HCT116 (cell line): ENCODE results near the gene GET3. TPM values are rescaled to one million over a fixed set of nuclear protein-coding genes. Genes with fewer than 3 reads are reported as not detected.

Source experiments
- ATAC-seq: fragments of 200-7000 bp; cut with Tn5 transposase; 2 replicates; pipeline ENCODE4 v1.9.1; 2020; ENCODE audit warnings: mild to moderate bottlenecking, moderate library complexity
- BruUV-seq: library from RNA; stranded (reverse); fragments of 400-500 nt; replicated peaks from 2 replicates; lab custom pipeline; 2021; lab: Mats Ljungman, UMichigan
- CTCF ChIA-PET: fragments of 300-600 bp; sonication (Branson Sonifier 250); formaldehyde crosslinking; loops from one replicate; lab custom pipeline; 2021; ENCODE audit warnings: antibody characterized with exemption; lab: Charles Lee
- POLR2A ChIA-PET: fragments of 300-600, 350-600 bp; sonication (Branson Sonifier 250); formaldehyde crosslinking; loops from one replicate; lab custom pipeline; 2021; ENCODE audit warnings: antibody characterized with exemption; lab: Charles Lee
- RAD21 ChIA-PET, 2 experiments: fragments of 300-600 bp; sonication (Branson Sonifier 250); formaldehyde crosslinking; loops; one replicate each; lab custom pipeline; 2023; ENCODE audit warnings: low total read pairs in 2 of 2; ENCODE audit not compliant: uncharacterized antibody in 2 of 2, unreplicated experiment in 2 of 2, low non-redundant PET in 1 of 2; lab: Charles Lee
- DNase-seq: peaks from one replicate; pipeline ENCODE4 v3.0.0-alpha.2; 2010; ENCODE audit warnings: low read depth, low spot score
- H2AFZ ChIP-seq: fragments of 200-600 bp; shearing (Covaris generic), sonication (generic); 2 replicates; pipeline ENCODE4 v1.6.1; 2017; ENCODE audit warnings: low read depth, mixed run types, mixed read lengths, antibody characterized with exemption, low read length; ENCODE audit not compliant: poor library complexity, severe bottlenecking
- H3K27ac ChIP-seq: 2 replicates; pipeline ENCODE4 v1.5.1; 2012; ENCODE audit warnings: low read depth, low read length
- H3K27me3 ChIP-seq: fragments of 200-600 bp; sonication (generic); 2 replicates; pipeline ENCODE4 v1.6.1; 2016; ENCODE audit warnings: mixed run types, low read length, mixed read lengths; ENCODE audit not compliant: insufficient read depth
- H3K36me3 ChIP-seq, 2 experiments: fragments of 200-500 bp in 1 of 2; fragments of 200-600 bp in 1 of 2; sonication (Bioruptor generic) in 1 of 2; sonication (generic) in 1 of 2; 2 replicates each; pipeline versions ENCODE4 v1.5.1 to v1.6.1; 2014 to 2016; ENCODE audit warnings: low read length in 2 of 2, inconsistent platforms in 1 of 2, mixed read lengths in 1 of 2, mixed run types in 1 of 2; ENCODE audit not compliant: insufficient read depth in 2 of 2, control insufficient read depth in 1 of 2
- H3K4me1 ChIP-seq, 2 experiments: fragments of 200-600 bp in 1 of 2; sonication (generic) in 1 of 2; 2 replicates each; pipeline versions ENCODE4 v1.5.1 to v1.6.1; 2012 to 2017; ENCODE audit warnings: low read length in 2 of 2, inconsistent platforms in 1 of 2, mild to moderate bottlenecking in 1 of 2, mixed read lengths in 1 of 2, mixed run types in 1 of 2, moderate library complexity in 1 of 2; ENCODE audit not compliant: insufficient read depth in 2 of 2, control insufficient read depth in 1 of 2
- H3K4me2 ChIP-seq: fragments of 200-600 bp; sonication (generic); 2 replicates; pipeline ENCODE4 v1.6.1; 2017; ENCODE audit warnings: mixed run types, low read length, mixed read lengths
- H3K4me3 ChIP-seq, 2 experiments: fragments of 200-600 bp in 1 of 2; sonication (generic) in 1 of 2; replicated peaks in 1 of 2; 2 replicates each; pipeline ENCODE4 v1.5.1; 2011 to 2016; ENCODE audit warnings: low read length in 2 of 2, control low read depth in 1 of 2, low read depth in 1 of 2, mild to moderate bottlenecking in 1 of 2, mixed read lengths in 1 of 2, mixed run types in 1 of 2
- H3K79me2 ChIP-seq: fragments of 200-600 bp; sonication (generic); 2 replicates; pipeline ENCODE4 v1.6.1; 2017; ENCODE audit warnings: mild to moderate bottlenecking, mixed run types, low read length, moderate library complexity, mixed read lengths; ENCODE audit not compliant: insufficient read depth
- H3K9ac ChIP-seq: fragments of 200-600 bp; sonication (generic); 2 replicates; pipeline ENCODE4 v1.6.1; 2016; ENCODE audit warnings: low read length, mixed read lengths
- H3K9me2 ChIP-seq: fragments of 200-600 bp; sonication (generic), shearing (Covaris generic); 2 replicates; pipeline ENCODE4 v1.6.1; 2017; ENCODE audit warnings: mixed run types, mild to moderate bottlenecking, moderate library complexity; ENCODE audit not compliant: insufficient read depth
- H3K9me3 ChIP-seq, 2 experiments: fragments of 200-500 bp in 1 of 2; fragments of 200-600 bp in 1 of 2; sonication (Bioruptor generic) in 1 of 2; sonication (generic) in 1 of 2; 2 replicates each; pipeline ENCODE4 v1.6.1; 2014 to 2017; ENCODE audit warnings: low read length in 2 of 2, mixed read lengths in 2 of 2, inconsistent platforms in 1 of 2, low read depth in 1 of 2, mild to moderate bottlenecking in 1 of 2, mixed run types in 1 of 2, moderate library complexity in 1 of 2; ENCODE audit not compliant: control insufficient read depth in 1 of 2, insufficient read depth in 1 of 2
- H4K20me1 ChIP-seq: fragments of 200-600 bp; sonication (generic), shearing (Covaris generic); 2 replicates; pipeline ENCODE4 v1.6.1; 2017; ENCODE audit warnings: mixed run types, mild to moderate bottlenecking, moderate library complexity; ENCODE audit not compliant: insufficient read depth
- CEBPB ChIP-seq: IDR thresholded peaks from 2 replicates; pipeline ENCODE4 v1.6.1; 2012; ENCODE audit warnings: low read depth
- EGR1 ChIP-seq: IDR thresholded peaks from 2 replicates; pipeline ENCODE4 v1.6.1; 2012; ENCODE audit warnings: low read depth
- EZH2 ChIP-seq: fragments of 200-600 bp; sonication (generic); IDR thresholded peaks from 2 replicates; pipeline ENCODE4 v1.6.1; 2017; ENCODE audit warnings: antibody characterized with exemption, mixed run types
- EZH2phosphoT487 ChIP-seq: fragments of 200-600 bp; IDR thresholded peaks from 2 replicates; pipeline ENCODE4 v1.6.1; 2018; ENCODE audit warnings: antibody characterized with exemption, borderline replicate concordance
- FOSL1 ChIP-seq: IDR thresholded peaks from 2 replicates; pipeline ENCODE4 v1.6.1; 2012; ENCODE audit warnings: low read depth
- MAX ChIP-seq: IDR thresholded peaks from 2 replicates; pipeline ENCODE4 v1.6.1; 2012
- POLR2A ChIP-seq: IDR thresholded peaks from 2 replicates; pipeline ENCODE4 v1.7.0; 2011; ENCODE audit warnings: borderline replicate concordance; ENCODE audit not compliant: insufficient read depth, insufficient read length; ENCODE audit errors: extremely low read depth
- POLR2AphosphoS5 ChIP-seq: IDR thresholded peaks from 2 replicates; pipeline ENCODE4 v1.6.1; 2011; ENCODE audit warnings: mild to moderate bottlenecking, low read depth, low read length, moderate library complexity
- RAD21 ChIP-seq: IDR thresholded peaks from 2 replicates; pipeline ENCODE4 v1.6.1; 2012; ENCODE audit warnings: low read depth, mild to moderate bottlenecking
- SIN3A ChIP-seq: IDR thresholded peaks from 2 replicates; pipeline ENCODE4 v1.6.1; 2012; ENCODE audit warnings: low read depth
- SP1 ChIP-seq: IDR thresholded peaks from 2 replicates; pipeline ENCODE4 v1.6.1; 2012; ENCODE audit warnings: low read depth
- SRF ChIP-seq: IDR thresholded peaks from 2 replicates; pipeline ENCODE4 v1.6.1; 2012; ENCODE audit warnings: low read depth
- TCF7L2 ChIP-seq: IDR thresholded peaks from 2 replicates; pipeline ENCODE4 v1.7.0; 2011; ENCODE audit warnings: borderline replicate concordance, inconsistent platforms; ENCODE audit not compliant: insufficient read depth, insufficient read length; ENCODE audit errors: extremely low read depth
- ZFX ChIP-seq: fragments of 450-650 bp; IDR thresholded peaks from 2 replicates; pipeline ENCODE4 v1.6.1; 2017
- intact Hi-C: fragments of 100-400 bp; cut with micrococcal nuclease; formaldehyde crosslinking; loops from 2 replicates; pipeline ENCODE4 v1.10.0; 2022
- total RNA-seq: library from RNA; stranded (reverse); gene quantifications from one replicate; pipeline ENCODE4 v1.2.1, GENCODE V29; 2021; ENCODE audit not compliant: unreplicated experiment
- TF ChIP-seq, protein P1 (sequence below): IDR thresholded peaks from 2 replicates; pipeline ENCODE4 v1.6.1; 2012
- TF ChIP-seq, protein P2 (sequence below), 3 experiments: fragments of 200-600 bp in 1 of 3; sonication (generic) in 1 of 3; IDR thresholded peaks in 2 of 3; conservative IDR thresholded peaks in 1 of 3; 2 replicates each; pipeline ENCODE4 v1.5.1; 2012 to 2017; ENCODE audit warnings: low read depth in 2 of 3, low read length in 2 of 3, antibody characterized with exemption in 1 of 3, borderline replicate concordance in 1 of 3, control low read depth in 1 of 3, mild to moderate bottlenecking in 1 of 3, mixed read lengths in 1 of 3, mixed run types in 1 of 3, moderate library complexity in 1 of 3; ENCODE audit not compliant: insufficient read depth in 1 of 3
- TF ChIP-seq, protein P3 (sequence below): IDR thresholded peaks from 2 replicates; pipeline ENCODE4 v1.6.1; 2012; ENCODE audit warnings: low read depth

GET3 gene
- total RNA-seq, 1 experiment from 2014 or later = 77.6 TPM

GRCh38 chr19:12767150-12767549 lies 29.9 kb downstream of the GET3 start:
- DNase-seq (no peak), ATAC-seq (no peak)
- TF ChIP-seq, protein P1, sequence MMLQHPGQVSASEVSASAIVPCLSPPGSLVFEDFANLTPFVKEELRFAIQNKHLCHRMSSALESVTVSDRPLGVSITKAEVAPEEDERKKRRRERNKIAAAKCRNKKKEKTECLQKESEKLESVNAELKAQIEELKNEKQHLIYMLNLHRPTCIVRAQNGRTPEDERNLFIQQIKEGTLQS = no peak
- TF ChIP-seq TCF7L2 = no peak
- no peak for TF ChIP-seq EZH2phosphoT487
- no peak for TF ChIP-seq SIN3A
- no peak for TF ChIP-seq POLR2AphosphoS5
- no peak for TF ChIP-seq SP1
- no peak for TF ChIP-seq RAD21
- no peak for TF ChIP-seq EGR1
- no peak for TF ChIP-seq SRF
- TF ChIP-seq FOSL1 = no peak
- TF ChIP-seq, protein P2, sequence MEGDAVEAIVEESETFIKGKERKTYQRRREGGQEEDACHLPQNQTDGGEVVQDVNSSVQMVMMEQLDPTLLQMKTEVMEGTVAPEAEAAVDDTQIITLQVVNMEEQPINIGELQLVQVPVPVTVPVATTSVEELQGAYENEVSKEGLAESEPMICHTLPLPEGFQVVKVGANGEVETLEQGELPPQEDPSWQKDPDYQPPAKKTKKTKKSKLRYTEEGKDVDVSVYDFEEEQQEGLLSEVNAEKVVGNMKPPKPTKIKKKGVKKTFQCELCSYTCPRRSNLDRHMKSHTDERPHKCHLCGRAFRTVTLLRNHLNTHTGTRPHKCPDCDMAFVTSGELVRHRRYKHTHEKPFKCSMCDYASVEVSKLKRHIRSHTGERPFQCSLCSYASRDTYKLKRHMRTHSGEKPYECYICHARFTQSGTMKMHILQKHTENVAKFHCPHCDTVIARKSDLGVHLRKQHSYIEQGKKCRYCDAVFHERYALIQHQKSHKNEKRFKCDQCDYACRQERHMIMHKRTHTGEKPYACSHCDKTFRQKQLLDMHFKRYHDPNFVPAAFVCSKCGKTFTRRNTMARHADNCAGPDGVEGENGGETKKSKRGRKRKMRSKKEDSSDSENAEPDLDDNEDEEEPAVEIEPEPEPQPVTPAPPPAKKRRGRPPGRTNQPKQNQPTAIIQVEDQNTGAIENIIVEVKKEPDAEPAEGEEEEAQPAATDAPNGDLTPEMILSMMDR (IDR thresholded peaks at IDR 0.05 in 2 of 3, conservative IDR thresholded peaks at IDR 0.05 in 1 of 3; ENCODE audit: borderline replicate concordance in 1 of 3, insufficient read depth in 1 of 3, low read depth in 2 of 3, low read length in 2 of 3) = no peak
- no peak for TF ChIP-seq POLR2A
- no peak for TF ChIP-seq CEBPB
- TF ChIP-seq MAX = no peak
- TF ChIP-seq, protein P3, sequence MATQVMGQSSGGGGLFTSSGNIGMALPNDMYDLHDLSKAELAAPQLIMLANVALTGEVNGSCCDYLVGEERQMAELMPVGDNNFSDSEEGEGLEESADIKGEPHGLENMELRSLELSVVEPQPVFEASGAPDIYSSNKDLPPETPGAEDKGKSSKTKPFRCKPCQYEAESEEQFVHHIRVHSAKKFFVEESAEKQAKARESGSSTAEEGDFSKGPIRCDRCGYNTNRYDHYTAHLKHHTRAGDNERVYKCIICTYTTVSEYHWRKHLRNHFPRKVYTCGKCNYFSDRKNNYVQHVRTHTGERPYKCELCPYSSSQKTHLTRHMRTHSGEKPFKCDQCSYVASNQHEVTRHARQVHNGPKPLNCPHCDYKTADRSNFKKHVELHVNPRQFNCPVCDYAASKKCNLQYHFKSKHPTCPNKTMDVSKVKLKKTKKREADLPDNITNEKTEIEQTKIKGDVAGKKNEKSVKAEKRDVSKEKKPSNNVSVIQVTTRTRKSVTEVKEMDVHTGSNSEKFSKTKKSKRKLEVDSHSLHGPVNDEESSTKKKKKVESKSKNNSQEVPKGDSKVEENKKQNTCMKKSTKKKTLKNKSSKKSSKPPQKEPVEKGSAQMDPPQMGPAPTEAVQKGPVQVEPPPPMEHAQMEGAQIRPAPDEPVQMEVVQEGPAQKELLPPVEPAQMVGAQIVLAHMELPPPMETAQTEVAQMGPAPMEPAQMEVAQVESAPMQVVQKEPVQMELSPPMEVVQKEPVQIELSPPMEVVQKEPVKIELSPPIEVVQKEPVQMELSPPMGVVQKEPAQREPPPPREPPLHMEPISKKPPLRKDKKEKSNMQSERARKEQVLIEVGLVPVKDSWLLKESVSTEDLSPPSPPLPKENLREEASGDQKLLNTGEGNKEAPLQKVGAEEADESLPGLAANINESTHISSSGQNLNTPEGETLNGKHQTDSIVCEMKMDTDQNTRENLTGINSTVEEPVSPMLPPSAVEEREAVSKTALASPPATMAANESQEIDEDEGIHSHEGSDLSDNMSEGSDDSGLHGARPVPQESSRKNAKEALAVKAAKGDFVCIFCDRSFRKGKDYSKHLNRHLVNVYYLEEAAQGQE = no peak
- TF ChIP-seq EZH2 = no peak
- no peak for TF ChIP-seq ZFX
- H3K27ac ChIP-seq = no peak overlapping the region
- intact Hi-C loops = no loop called here
- ChIA-PET POLR2A (interaction anchor here (5.4 kb wide), 1 partner anchor 27 kb away, joined by 98 read pairs; the partner anchor contains the start of gene JUNB), RAD21 (interaction anchor here in 1 of 2 experiments (1.7 kb wide), 1 partner anchor 10 kb away, joined by 3 read pairs; no protein-coding TSS in a partner anchor), CTCF (interaction anchor here (1.2 to 4.5 kb wide), 5 partner anchors 9 to 80 kb away, joined by 4 to 123 read pairs (median 47); partner anchors contain the start of gene HOOK2)
- no peaks in the 10 kb centered on the region for H3K27me3 ChIP-seq
- no peaks in the 10 kb centered on the region for H3K9me2 ChIP-seq
- peaks cover 5 to 16% of the 10 kb centered on the region in 2 experiments; a peak in 3 of 4 replicates for H3K4me1 ChIP-seq
- H3K9ac ChIP-seq = no peak overlapping the region
- H3K4me3 ChIP-seq = no peak overlapping the region
- no peaks in the 10 kb centered on the region for H3K79me2 ChIP-seq
- BruUV-seq = no TSS peak
- H2AFZ ChIP-seq = no peak overlapping the region
- no peaks in the 10 kb centered on the region for H4K20me1 ChIP-seq
- H3K9me3 ChIP-seq = no peaks in the 10 kb centered on the region
- H3K36me3 ChIP-seq = peaks cover 14 to 20% of the 10 kb centered on the region in 2 experiments
- no peak overlapping the region for H3K4me2 ChIP-seq
